GM12878 (cell line): ENCODE measurements around the gene CLEC16A. TPM values are rescaled to one million over a fixed set of nuclear protein-coding genes. Genes with fewer than 3 reads are reported as not detected.

Source experiments
- ATAC-seq: fragments of 200-7000 bp; cut with Tn5 transposase; 3 replicates; pipeline ENCODE4 v1.9.1; 2020; ENCODE audit warnings: mild to moderate bottlenecking, moderate library complexity
- BruUV-seq: library from RNA; stranded (reverse); fragments of 400-500 nt; replicated peaks from 2 replicates; lab custom pipeline; 2021; lab: Mats Ljungman, UMichigan
- CTCF ChIA-PET: fragments of 300-600 bp; sonication (Branson Sonifier 250); formaldehyde crosslinking; extraction: SDS; loops from one replicate; lab custom pipeline; 2021; ENCODE audit warnings: inconsistent platforms; lab: Yijun Ruan, JAX
- POLR2A ChIA-PET: fragments of 350-600 bp; formaldehyde crosslinking; extraction: SDS; loops from one replicate; lab custom pipeline; 2021; ENCODE audit warnings: inconsistent platforms; lab: Charles Lee
- RAD21 ChIA-PET: fragments of 300-600 bp; sonication (Branson Sonifier 250); formaldehyde crosslinking; loops from one replicate; lab custom pipeline; 2023; ENCODE audit warnings: antibody characterized with exemption; ENCODE audit not compliant: unreplicated experiment; lab: Charles Lee
- SMC1A ChIA-PET: fragments of 300-600 bp; sonication (Branson Sonifier 250); formaldehyde crosslinking; loops from one replicate; lab custom pipeline; 2023; ENCODE audit not compliant: unreplicated experiment, uncharacterized antibody; lab: Charles Lee
- DNase-seq: peaks from one replicate; pipeline ENCODE4 v3.0.0-alpha.2; 2011; ENCODE audit warnings: low read depth, low spot score
- FAIRE-seq: peaks from 3 replicates; lab custom pipeline; 2011; peaks lifted over from hg19 to GRCh38; lab: Jason Lieb, UNC
- H2AFZ ChIP-seq: 2 replicates; pipeline ENCODE4 v1.6.0; 2011; ENCODE audit warnings: low read depth, low read length, control low read depth; ENCODE audit not compliant: control insufficient read depth
- H3K27ac ChIP-seq: 2 replicates; pipeline ENCODE4 v1.5.1; 2011; ENCODE audit warnings: control low read depth; ENCODE audit not compliant: control insufficient read depth, insufficient read depth
- H3K27me3 ChIP-seq, 2 experiments: replicated peaks in 1 of 2; 2 replicates each; pipeline versions ENCODE4 v1.6.0 to v1.6.1; 2011; ENCODE audit warnings: low read length in 1 of 2; ENCODE audit not compliant: control insufficient read depth in 2 of 2, insufficient read depth in 2 of 2
- H3K36me3 ChIP-seq, 2 experiments: 2 replicates each; pipeline ENCODE4 v1.5.1; 2011; ENCODE audit warnings: low read length in 1 of 2; ENCODE audit not compliant: control insufficient read depth in 2 of 2, insufficient read depth in 2 of 2
- H3K4me1 ChIP-seq: 2 replicates; pipeline ENCODE4 v1.6.1; 2011; ENCODE audit warnings: mild to moderate bottlenecking, low read length, moderate library complexity, mixed read lengths; ENCODE audit not compliant: control insufficient read depth, insufficient read depth
- H3K4me2 ChIP-seq: 2 replicates; pipeline ENCODE4 v1.6.0; 2011; ENCODE audit warnings: control low read depth; ENCODE audit not compliant: control insufficient read depth, insufficient read depth
- H3K4me3 ChIP-seq: fragments of 200-600 bp; sonication (generic); 2 replicates; pipeline ENCODE4 v1.5.1; 2016
- H3K79me2 ChIP-seq: 2 replicates; pipeline ENCODE4 v1.6.0; 2011; ENCODE audit warnings: low read length; ENCODE audit not compliant: control insufficient read depth, insufficient read depth
- H3K9ac ChIP-seq: 2 replicates; pipeline ENCODE4 v1.8.0; 2011; ENCODE audit warnings: low read length, control low read depth, mixed read lengths; ENCODE audit not compliant: control insufficient read depth, insufficient read depth
- H3K9me3 ChIP-seq: replicated peaks from 3 replicates; pipeline ENCODE4 v1.5.1; 2011; ENCODE audit warnings: mild to moderate bottlenecking, low read length; ENCODE audit not compliant: control insufficient read depth, insufficient read depth
- H4K20me1 ChIP-seq: 2 replicates; pipeline ENCODE4 v1.6.0; 2011; ENCODE audit not compliant: control insufficient read depth, insufficient read depth
- ATF2 ChIP-seq: IDR thresholded peaks from 2 replicates; pipeline ENCODE4 v1.6.1; 2012; ENCODE audit warnings: low read length, inconsistent platforms
- BACH1 ChIP-seq: fragments of 450-650 bp; IDR thresholded peaks from 2 replicates; pipeline ENCODE4 v1.6.1; 2017; ENCODE audit warnings: mild to moderate bottlenecking, borderline replicate concordance
- BCL11A ChIP-seq: IDR thresholded peaks from 2 replicates; pipeline ENCODE4 v1.6.1; 2011; ENCODE audit warnings: low read depth, low read length
- ELK1 ChIP-seq: IDR thresholded peaks from 2 replicates; pipeline ENCODE4 v1.6.1; 2012; ENCODE audit warnings: low read depth, low read length, improper control_type of control experiment
- FOXM1 ChIP-seq: IDR thresholded peaks from 2 replicates; pipeline ENCODE4 v1.6.1; 2012; ENCODE audit warnings: low read depth, mild to moderate bottlenecking, inconsistent platforms, low read length, moderate library complexity
- IRF4 ChIP-seq: IDR thresholded peaks from 2 replicates; pipeline ENCODE4 v1.6.1; 2011; ENCODE audit warnings: low read depth, low read length
- SIN3A ChIP-seq: IDR thresholded peaks from 2 replicates; pipeline ENCODE4 v1.6.1; 2012; ENCODE audit warnings: low read depth, low read length, improper control_type of control experiment
- SMC3 ChIP-seq: IDR thresholded peaks from 2 replicates; pipeline ENCODE4 v1.6.1; 2011; ENCODE audit warnings: low read length, improper control_type of control experiment, borderline replicate concordance
- TAF1 ChIP-seq: IDR thresholded peaks from 2 replicates; pipeline ENCODE4 v1.6.1; 2011; ENCODE audit warnings: mild to moderate bottlenecking, low read depth, low read length, borderline replicate concordance
- TCF3 ChIP-seq: IDR thresholded peaks from 2 replicates; pipeline ENCODE4 v1.6.1; 2012; ENCODE audit warnings: low read depth, mild to moderate bottlenecking, low read length, borderline replicate concordance; ENCODE audit not compliant: insufficient read depth
- ZBED1 ChIP-seq: IDR thresholded peaks from 2 replicates; pipeline ENCODE4 v1.6.1; 2016; ENCODE audit warnings: borderline replicate concordance
- WGBS: methylation state at CpG from one replicate; pipeline ENCODE4 v1.1.6; 2016; ENCODE audit warnings: low lambda C conversion rate; ENCODE audit not compliant: insufficient replicate concordance, insufficient coverage; ENCODE audit errors: missing lambda C conversion rate; 5-methylcytosine and 5-hydroxymethylcytosine counted together
- in situ Hi-C: fragments of 300-500 bp; cut with MboI; formaldehyde crosslinking; loops from 9 replicates; pipeline ENCODE4 v1.14.3; 2018; ENCODE audit warnings: mixed read lengths
- intact Hi-C: fragments of 100-400 bp; cut with micrococcal nuclease; formaldehyde crosslinking; loops from one replicate; pipeline ENCODE4 v1.14.2; 2022; ENCODE audit not compliant: unreplicated experiment
- polyA plus RNA-seq, 11 experiments: library from polyadenylated mRNA; depleted of rRNA in 4 of 11; unstranded in 6 of 11; stranded (reverse) in 5 of 11; fragments of >200 nt; fragmentation: Nextera tagmentation in 4 of 11; fragmentation: Illumina TruSeq in 1 of 11; extraction: Ambion mirVana in 4 of 11; extraction: Trizol in 1 of 11; gene quantifications; 1 replicate in 1 of 11; 2 replicates in 10 of 11; pipeline versions ENCODE4 v1.2.1 to v1.2.3, GENCODE V29; 2011 to 2016; ENCODE audit warnings: inconsistent platforms in 2 of 11, missing spikeins in 2 of 11, low read depth in 1 of 11
- total RNA-seq, 4 experiments: library from RNA; depleted of rRNA in 3 of 4; stranded (reverse); fragments of >200 nt in 3 of 4; fragmentation: Illumina TruSeq in 1 of 4; extraction: Trizol in 1 of 4; gene quantifications; 2 replicates each; pipeline versions ENCODE4 v1.2.1 to v1.2.3, GENCODE V29; 2013 to 2021
- TF ChIP-seq, protein P1 (sequence below): IDR thresholded peaks from 2 replicates; pipeline ENCODE4 v1.6.1; 2012; ENCODE audit warnings: mild to moderate bottlenecking, low read depth, low read length

Gene CLEC16A
- total and polyA plus RNA-seq, 10 of the 15 experiments (the other 5 are each of a cell fraction or from before 2014, with no cell fraction given) = 1.5 to 28.8 (median 19.2) TPM

DNA sequence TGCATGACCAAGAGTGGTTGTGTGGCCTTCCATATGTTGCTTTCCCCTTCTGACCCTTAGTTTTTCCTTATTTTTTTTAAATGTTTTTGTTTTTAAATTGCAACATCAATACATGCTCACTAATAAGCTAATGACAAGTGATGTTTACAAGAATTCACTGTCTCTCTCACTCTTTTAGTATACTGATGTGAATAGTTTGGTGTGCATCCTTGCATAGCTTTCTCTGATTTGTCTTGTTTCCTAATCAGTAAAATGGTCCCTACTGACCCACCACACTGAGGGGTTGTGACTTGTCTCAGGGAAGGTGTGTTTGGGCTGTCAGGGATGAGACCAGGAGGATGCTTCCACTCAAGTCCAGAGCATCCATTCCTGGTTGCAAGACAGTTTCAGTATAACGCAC is 41.4 kb upstream of the CLEC16A start:
- Histone ChIP-seq H3K9me3 (peaks cover 4% of the 10 kb centered on the region; the same call in 1 of the 3 replicates), H2AFZ (no peak overlapping the region), H3K4me2 (no peak overlapping the region), H4K20me1 (no peaks in the 10 kb centered on the region), H3K27ac (no peak overlapping the region), H3K9ac (no peak overlapping the region), H3K4me3 (no peak overlapping the region), H3K27me3 (no peaks in the 10 kb centered on the region), H3K79me2 (no peaks in the 10 kb centered on the region; the same call in none of the 2 replicates), H3K4me1 (peaks cover 2% of the 10 kb centered on the region), H3K36me3 (peaks cover 57 to 75% of the 10 kb centered on the region in 2 experiments)
- no peak for TF ChIP-seq SIN3A
- TF ChIP-seq, protein P1, sequence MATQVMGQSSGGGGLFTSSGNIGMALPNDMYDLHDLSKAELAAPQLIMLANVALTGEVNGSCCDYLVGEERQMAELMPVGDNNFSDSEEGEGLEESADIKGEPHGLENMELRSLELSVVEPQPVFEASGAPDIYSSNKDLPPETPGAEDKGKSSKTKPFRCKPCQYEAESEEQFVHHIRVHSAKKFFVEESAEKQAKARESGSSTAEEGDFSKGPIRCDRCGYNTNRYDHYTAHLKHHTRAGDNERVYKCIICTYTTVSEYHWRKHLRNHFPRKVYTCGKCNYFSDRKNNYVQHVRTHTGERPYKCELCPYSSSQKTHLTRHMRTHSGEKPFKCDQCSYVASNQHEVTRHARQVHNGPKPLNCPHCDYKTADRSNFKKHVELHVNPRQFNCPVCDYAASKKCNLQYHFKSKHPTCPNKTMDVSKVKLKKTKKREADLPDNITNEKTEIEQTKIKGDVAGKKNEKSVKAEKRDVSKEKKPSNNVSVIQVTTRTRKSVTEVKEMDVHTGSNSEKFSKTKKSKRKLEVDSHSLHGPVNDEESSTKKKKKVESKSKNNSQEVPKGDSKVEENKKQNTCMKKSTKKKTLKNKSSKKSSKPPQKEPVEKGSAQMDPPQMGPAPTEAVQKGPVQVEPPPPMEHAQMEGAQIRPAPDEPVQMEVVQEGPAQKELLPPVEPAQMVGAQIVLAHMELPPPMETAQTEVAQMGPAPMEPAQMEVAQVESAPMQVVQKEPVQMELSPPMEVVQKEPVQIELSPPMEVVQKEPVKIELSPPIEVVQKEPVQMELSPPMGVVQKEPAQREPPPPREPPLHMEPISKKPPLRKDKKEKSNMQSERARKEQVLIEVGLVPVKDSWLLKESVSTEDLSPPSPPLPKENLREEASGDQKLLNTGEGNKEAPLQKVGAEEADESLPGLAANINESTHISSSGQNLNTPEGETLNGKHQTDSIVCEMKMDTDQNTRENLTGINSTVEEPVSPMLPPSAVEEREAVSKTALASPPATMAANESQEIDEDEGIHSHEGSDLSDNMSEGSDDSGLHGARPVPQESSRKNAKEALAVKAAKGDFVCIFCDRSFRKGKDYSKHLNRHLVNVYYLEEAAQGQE = no peak
- no peak for TF ChIP-seq ELK1
- no peak for TF ChIP-seq FOXM1
- no peak for TF ChIP-seq ZBED1
- TF ChIP-seq IRF4 = no peak
- no peak for TF ChIP-seq TAF1
- TF ChIP-seq BACH1 = no peak
- no peak for TF ChIP-seq TCF3
- no peak for TF ChIP-seq ATF2
- TF ChIP-seq SMC3 = no peak
- TF ChIP-seq BCL11A = no peak
- CTCF ChIA-PET = interaction anchor here (0.7 kb wide), 1 partner anchor 163 kb away, joined by 3 read pairs; no protein-coding TSS in a partner anchor
- BruUV-seq = no TSS peak
- in situ Hi-C loops = no loop called here
- FAIRE-seq (no peak), DNase-seq (no peak), ATAC-seq (no peak)
- SMC1A ChIA-PET = interaction anchor here (1.0 to 4.1 kb wide), 5 partner anchors 8 to 151 kb away, joined by 4 to 20 read pairs (median 6); partner anchors contain the start of gene CIITA
- POLR2A ChIA-PET = interaction anchor here (0.6 to 1.4 kb wide), 3 partner anchors 9 to 70 kb away, joined by 3 to 8 read pairs (median 3); no protein-coding TSS in a partner anchor
- WGBS = 82% methylated on average over 1 of the region's 1 CpG
- RAD21 ChIA-PET = interaction anchor here (1.0 to 1.7 kb wide), 3 partner anchors 9 to 16 kb away, joined by 3 to 4 read pairs (median 3); no protein-coding TSS in a partner anchor
- intact Hi-C loops = no loop called here
